ENCODE data around the gene KLHL26.

The KLHL26 gene

DNA sequence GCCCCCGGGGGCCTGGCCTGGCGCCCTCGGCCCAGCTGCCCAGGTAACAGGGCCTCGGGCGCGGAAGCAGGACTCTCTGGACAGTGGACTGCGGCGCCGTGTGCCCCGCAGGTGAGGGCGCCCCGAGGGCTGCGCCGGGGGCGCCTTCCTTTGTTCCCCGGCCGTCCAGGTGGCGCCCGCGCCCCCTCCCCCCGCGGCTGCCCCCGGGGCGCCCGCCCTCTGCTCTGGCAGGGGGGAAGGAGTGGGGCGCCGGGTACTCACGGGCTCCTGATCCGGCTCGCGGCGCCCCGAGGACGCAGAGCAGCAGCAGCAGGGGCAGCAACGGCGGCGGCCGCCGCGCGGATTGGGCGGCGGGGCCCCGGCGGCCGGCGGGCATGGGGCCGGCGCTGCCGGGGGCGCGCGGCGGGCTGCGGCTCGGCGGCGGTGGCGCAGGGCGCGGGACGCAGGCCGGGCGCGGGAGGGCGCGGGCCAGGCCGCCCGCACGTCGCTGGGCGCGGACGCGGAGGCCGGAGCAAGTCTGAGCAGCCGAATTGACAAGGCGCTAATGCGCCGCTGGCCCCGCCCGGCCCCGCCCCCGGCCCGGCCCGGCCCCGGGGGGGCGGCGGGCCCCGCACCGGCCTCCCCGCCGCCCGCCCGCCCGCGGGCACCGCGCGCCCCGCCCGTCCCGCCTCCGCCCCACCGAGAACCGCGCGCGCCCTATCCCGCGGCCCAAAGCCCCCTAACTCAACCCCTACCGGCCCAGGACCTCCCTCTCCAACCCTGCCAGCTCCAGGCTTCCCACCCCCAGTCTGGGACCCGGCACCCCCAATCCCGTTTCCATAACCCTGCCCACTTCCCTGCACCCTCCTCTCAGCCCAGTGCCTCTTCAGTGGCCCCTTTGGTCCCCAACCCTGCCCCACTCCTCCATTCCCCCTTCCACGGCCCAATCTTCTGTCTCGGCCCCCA is 30.3 kb upstream of the KLHL26 start, which contains the start of gene CRLF1:
TSS of gene CRLF1 (minus strand) at position 519 of the 945 bp plus-strand sequence. CDS start at position 376, 143 bp downstream.
- no peak for TF ChIP-seq EZH2phosphoT487 (IDR thresholded peaks at IDR 0.05; ENCODE audit: borderline replicate concordance)
- TF ChIP-seq, protein P1, sequence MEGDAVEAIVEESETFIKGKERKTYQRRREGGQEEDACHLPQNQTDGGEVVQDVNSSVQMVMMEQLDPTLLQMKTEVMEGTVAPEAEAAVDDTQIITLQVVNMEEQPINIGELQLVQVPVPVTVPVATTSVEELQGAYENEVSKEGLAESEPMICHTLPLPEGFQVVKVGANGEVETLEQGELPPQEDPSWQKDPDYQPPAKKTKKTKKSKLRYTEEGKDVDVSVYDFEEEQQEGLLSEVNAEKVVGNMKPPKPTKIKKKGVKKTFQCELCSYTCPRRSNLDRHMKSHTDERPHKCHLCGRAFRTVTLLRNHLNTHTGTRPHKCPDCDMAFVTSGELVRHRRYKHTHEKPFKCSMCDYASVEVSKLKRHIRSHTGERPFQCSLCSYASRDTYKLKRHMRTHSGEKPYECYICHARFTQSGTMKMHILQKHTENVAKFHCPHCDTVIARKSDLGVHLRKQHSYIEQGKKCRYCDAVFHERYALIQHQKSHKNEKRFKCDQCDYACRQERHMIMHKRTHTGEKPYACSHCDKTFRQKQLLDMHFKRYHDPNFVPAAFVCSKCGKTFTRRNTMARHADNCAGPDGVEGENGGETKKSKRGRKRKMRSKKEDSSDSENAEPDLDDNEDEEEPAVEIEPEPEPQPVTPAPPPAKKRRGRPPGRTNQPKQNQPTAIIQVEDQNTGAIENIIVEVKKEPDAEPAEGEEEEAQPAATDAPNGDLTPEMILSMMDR (conservative IDR thresholded peaks at IDR 0.05; ENCODE audit: low read length) = no peak
- no peaks in the 10 kb centered on the region for H3K9me3 ChIP-seq (ENCODE audit: insufficient read depth, low read depth, low read length)
- H3K79me2 ChIP-seq (ENCODE audit: insufficient read depth, low read length) = no peaks in the 10 kb centered on the region
- H3K36me3 ChIP-seq (ENCODE audit: insufficient read depth, low read length) = no peaks in the 10 kb centered on the region
- no peaks in the 10 kb centered on the region for H3K27me3 ChIP-seq (ENCODE audit: insufficient read depth, low read length, poor library complexity, severe bottlenecking)
- no peaks in the 10 kb centered on the region for H4K20me1 ChIP-seq (ENCODE audit: insufficient read depth, low read length, poor library complexity, severe bottlenecking)
- H3F3A ChIP-seq (ENCODE audit: low read depth) = no peaks in the 10 kb centered on the region
- H3K4me3 ChIP-seq (ENCODE audit: low read length, poor library complexity, severe bottlenecking) = no peak within 1 kb of the TSS
- H3K4me1 ChIP-seq (ENCODE audit: insufficient read depth, low read length, poor library complexity, severe bottlenecking) = no peaks in the 10 kb centered on the region
- no peak within 1 kb of the TSS for H2AFZ ChIP-seq (ENCODE audit: low read length)
- no peak within 1 kb of the TSS for H3K9ac ChIP-seq (ENCODE audit: low read depth, low read length, poor library complexity, severe bottlenecking)
- H3K4me2 ChIP-seq (ENCODE audit: low read depth, low read length, poor library complexity, severe bottlenecking) = no peak within 1 kb of the TSS
- H3K9me2 ChIP-seq (replicated peaks; ENCODE audit: low read depth, low read length) = no peaks in the 10 kb centered on the region

DNA sequence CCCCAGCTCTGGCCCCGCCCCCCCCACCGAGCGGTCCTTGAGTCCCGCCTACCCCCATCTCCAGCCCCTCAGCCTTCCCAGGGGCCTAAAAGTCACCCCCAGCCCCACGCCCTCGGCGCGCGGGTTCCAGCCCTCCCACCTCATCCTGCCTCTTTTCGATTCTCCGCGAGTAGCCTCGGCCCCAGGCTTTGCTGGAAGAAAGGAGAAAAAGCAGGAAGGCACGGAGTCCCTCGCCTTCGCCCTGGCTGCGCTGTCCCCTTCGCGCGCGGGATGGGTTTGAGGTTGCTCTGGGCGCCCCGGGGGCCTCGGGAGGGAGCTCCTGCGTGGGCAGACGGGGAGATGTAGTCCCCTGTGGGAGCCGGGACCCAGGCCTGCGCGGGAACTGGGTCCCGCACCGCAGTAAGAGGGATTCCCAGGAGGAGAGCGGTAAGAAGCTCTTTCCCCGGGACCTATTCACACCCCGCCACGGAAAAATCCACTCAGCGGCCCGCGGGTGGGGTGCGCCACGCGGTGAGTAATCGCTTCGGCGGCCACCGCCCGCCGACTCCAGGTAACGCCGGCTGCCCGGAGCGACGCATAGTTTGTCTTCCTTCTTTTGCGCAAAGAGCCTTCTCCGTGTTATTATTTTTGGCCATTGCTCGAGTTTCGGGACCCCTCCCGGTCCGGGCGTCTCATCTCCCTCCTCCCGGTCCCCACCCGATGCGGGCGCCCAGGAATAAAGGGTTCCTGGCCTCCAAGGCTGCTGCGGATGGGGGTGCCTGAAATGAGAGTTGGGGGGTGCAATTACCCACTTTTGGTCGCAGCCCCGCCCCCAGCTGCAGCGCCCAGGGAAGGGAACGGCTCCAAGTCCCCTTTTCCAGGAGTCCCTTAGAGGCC is 29.4 kb upstream of the KLHL26 start:
- Histone ChIP-seq H3K36me3 (ENCODE audit: insufficient read depth, low read length) (no peaks in the 10 kb centered on the region), H3K4me1 (ENCODE audit: insufficient read depth, low read length, poor library complexity, severe bottlenecking) (no peaks in the 10 kb centered on the region), H3K9me2 (replicated peaks; ENCODE audit: low read depth, low read length) (no peaks in the 10 kb centered on the region), H3K4me2 (ENCODE audit: low read depth, low read length, poor library complexity, severe bottlenecking) (no peak overlapping the region), H2AFZ (ENCODE audit: low read length) (no peak overlapping the region), H3K9me3 (ENCODE audit: insufficient read depth, low read depth, low read length) (no peaks in the 10 kb centered on the region), H3K4me3 (ENCODE audit: low read length, poor library complexity, severe bottlenecking) (no peak overlapping the region), H4K20me1 (ENCODE audit: insufficient read depth, low read length, poor library complexity, severe bottlenecking) (no peaks in the 10 kb centered on the region), H3K79me2 (ENCODE audit: insufficient read depth, low read length) (no peaks in the 10 kb centered on the region), H3K9ac (ENCODE audit: low read depth, low read length, poor library complexity, severe bottlenecking) (no peak overlapping the region), H3K27me3 (ENCODE audit: insufficient read depth, low read length, poor library complexity, severe bottlenecking) (no peaks in the 10 kb centered on the region), H3F3A (ENCODE audit: low read depth) (no peaks in the 10 kb centered on the region)
- no peak for TF ChIP-seq EZH2phosphoT487 (IDR thresholded peaks at IDR 0.05; ENCODE audit: borderline replicate concordance)
- TF ChIP-seq, protein P1 (conservative IDR thresholded peaks at IDR 0.05; ENCODE audit: low read length) = no peak

DNA sequence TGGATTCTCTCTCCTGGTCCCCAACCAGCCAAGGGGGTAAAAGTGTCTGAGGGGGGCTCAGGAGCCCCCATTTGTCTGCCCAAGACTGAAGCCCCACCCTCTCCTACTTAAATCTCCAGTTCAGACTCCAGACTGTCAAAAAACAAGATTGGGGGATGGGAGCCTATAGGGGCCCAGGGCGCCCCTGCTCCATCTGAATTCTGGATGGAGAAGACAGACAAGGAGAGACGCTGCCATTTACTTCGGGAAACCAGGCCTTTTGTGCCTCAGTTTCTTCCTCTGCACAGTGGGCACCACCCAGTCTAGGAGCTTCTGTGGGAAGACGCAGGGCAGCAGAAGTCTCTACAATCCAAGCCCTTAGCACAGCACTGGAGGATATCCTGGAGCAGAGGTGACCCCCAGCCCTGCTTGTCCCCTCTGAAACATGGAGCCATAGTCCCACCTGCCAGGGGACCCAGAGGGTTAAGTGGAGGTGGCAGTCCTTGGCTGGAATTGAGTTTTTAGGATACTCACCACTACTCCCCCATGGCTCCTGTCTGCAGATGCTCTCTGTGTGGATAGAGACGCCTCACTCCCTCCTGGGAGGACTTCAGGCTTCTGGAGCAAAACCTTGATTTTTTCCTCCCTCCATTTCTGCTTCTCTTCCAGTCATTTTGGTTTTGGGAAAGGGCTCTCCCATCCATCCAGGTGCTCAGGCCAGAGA is 28.6 kb upstream of the KLHL26 start:
- Histone ChIP-seq H3K9me3 (ENCODE audit: insufficient read depth, low read depth, low read length) (no peaks in the 10 kb centered on the region), H3K4me2 (ENCODE audit: low read depth, low read length, poor library complexity, severe bottlenecking) (no peak overlapping the region), H3K27me3 (ENCODE audit: insufficient read depth, low read length, poor library complexity, severe bottlenecking) (no peaks in the 10 kb centered on the region), H3K36me3 (ENCODE audit: insufficient read depth, low read length) (no peaks in the 10 kb centered on the region), H2AFZ (ENCODE audit: low read length) (no peak overlapping the region), H3K4me1 (ENCODE audit: insufficient read depth, low read length, poor library complexity, severe bottlenecking) (no peaks in the 10 kb centered on the region), H3K9me2 (replicated peaks; ENCODE audit: low read depth, low read length) (no peaks in the 10 kb centered on the region), H3K9ac (ENCODE audit: low read depth, low read length, poor library complexity, severe bottlenecking) (no peak overlapping the region), H4K20me1 (ENCODE audit: insufficient read depth, low read length, poor library complexity, severe bottlenecking) (no peaks in the 10 kb centered on the region), H3K4me3 (ENCODE audit: low read length, poor library complexity, severe bottlenecking) (no peak overlapping the region), H3K79me2 (ENCODE audit: insufficient read depth, low read length) (no peaks in the 10 kb centered on the region), H3F3A (ENCODE audit: low read depth) (no peaks in the 10 kb centered on the region)
- TF ChIP-seq, protein P1 (conservative IDR thresholded peaks at IDR 0.05; ENCODE audit: low read length) = no peak
- no peak for TF ChIP-seq EZH2phosphoT487 (IDR thresholded peaks at IDR 0.05; ENCODE audit: borderline replicate concordance)

Measured in Loucy (cell line).